Hepatocyte (in vitro differentiated cells): ENCODE data around the gene EPAS1. TPM values are rescaled to one million over a fixed set of nuclear protein-coding genes. Genes with fewer than 3 reads are reported as not detected.

Source experiments
- DNase-seq: peaks from one replicate; pipeline ENCODE4 v3.0.0-alpha.2; 2016; ENCODE audit warnings: low spot score
- H2AFZ ChIP-seq: fragments of 200-600 bp; sonication (generic); 2 replicates; pipeline ENCODE4 v1.6.0; 2016; ENCODE audit warnings: antibody characterized with exemption, mild to moderate bottlenecking
- H3K27ac ChIP-seq: fragments of 200-600 bp; sonication (generic); 2 replicates; pipeline ENCODE4 v1.5.1; 2016; ENCODE audit warnings: mild to moderate bottlenecking
- H3K27me3 ChIP-seq: fragments of 200-600 bp; sonication (generic); 2 replicates; pipeline ENCODE4 v1.6.1; 2016
- H3K36me3 ChIP-seq: fragments of 200-600 bp; sonication (generic); replicated peaks from 2 replicates; pipeline ENCODE4 v1.5.1; 2016; ENCODE audit warnings: low read depth; ENCODE audit not compliant: insufficient read depth
- H3K4me1 ChIP-seq: fragments of 200-600 bp; sonication (generic); 2 replicates; pipeline ENCODE4 v1.5.1; 2016; ENCODE audit warnings: mild to moderate bottlenecking, moderate library complexity; ENCODE audit not compliant: insufficient read depth
- H3K4me2 ChIP-seq: fragments of 200-600 bp; sonication (generic); 2 replicates; pipeline ENCODE4 v1.6.0; 2016
- H3K4me3 ChIP-seq: fragments of 200-600 bp; sonication (generic); 2 replicates; pipeline ENCODE4 v1.5.1; 2016; ENCODE audit warnings: mild to moderate bottlenecking
- H3K79me2 ChIP-seq: fragments of 200-600 bp; sonication (generic); 2 replicates; pipeline ENCODE4 v1.6.0; 2017; ENCODE audit warnings: mild to moderate bottlenecking
- H3K9me2 ChIP-seq: fragments of 200-600 bp; sonication (generic); replicated peaks from 2 replicates; pipeline ENCODE4 v1.6.0; 2017; ENCODE audit warnings: mild to moderate bottlenecking; ENCODE audit not compliant: insufficient read depth
- H3K9me3 ChIP-seq: fragments of 200-600 bp; sonication (generic); 2 replicates; pipeline ENCODE4 v1.5.1; 2016; ENCODE audit warnings: low read depth, mild to moderate bottlenecking
- H4K20me1 ChIP-seq: fragments of 200-600 bp; sonication (generic); 2 replicates; pipeline ENCODE4 v1.6.0; 2016; ENCODE audit warnings: mild to moderate bottlenecking; ENCODE audit not compliant: insufficient read depth, poor library complexity, severe bottlenecking
- EZH2 ChIP-seq: fragments of 200-600 bp; sonication (generic); IDR thresholded peaks from 2 replicates; pipeline ENCODE4 v1.6.1; 2016; ENCODE audit warnings: antibody characterized with exemption, mild to moderate bottlenecking, borderline replicate concordance
- EZH2phosphoT487 ChIP-seq: fragments of 200-600 bp; sonication (generic); IDR thresholded peaks from one replicate; pipeline ENCODE4 v1.6.1; 2018; ENCODE audit warnings: antibody characterized with exemption, mild to moderate bottlenecking, low read depth, moderate library complexity; ENCODE audit not compliant: unreplicated experiment, severe bottlenecking
- WGBS: methylation state at CpG from one replicate; pipeline ENCODE4 v1.1.6; 2016; ENCODE audit warnings: low lambda C conversion rate; ENCODE audit errors: missing lambda C conversion rate; 5-methylcytosine and 5-hydroxymethylcytosine counted together
- polyA plus RNA-seq: library from polyadenylated mRNA; unstranded; fragments of >200 nt; fragmentation: Nextera tagmentation; extraction: Ambion mirVana; gene quantifications from 2 replicates; pipeline ENCODE4 v1.2.1, GENCODE V29; 2016
- total RNA-seq: library from RNA; depleted of rRNA; stranded (reverse); fragments of >200 nt; gene quantifications from 2 replicates; pipeline ENCODE4 v1.2.3, GENCODE V29; 2014
- TF ChIP-seq, protein P1 (sequence below): fragments of 200-600 bp; sonication (generic); IDR thresholded peaks from 2 replicates; pipeline ENCODE4 v1.5.1; 2016; ENCODE audit warnings: antibody characterized with exemption, mild to moderate bottlenecking; ENCODE audit not compliant: poor library complexity

The EPAS1 gene
- total and polyA plus RNA-seq, 2 experiments from 2014 or later, result 112 to 115 TPM

DNA sequence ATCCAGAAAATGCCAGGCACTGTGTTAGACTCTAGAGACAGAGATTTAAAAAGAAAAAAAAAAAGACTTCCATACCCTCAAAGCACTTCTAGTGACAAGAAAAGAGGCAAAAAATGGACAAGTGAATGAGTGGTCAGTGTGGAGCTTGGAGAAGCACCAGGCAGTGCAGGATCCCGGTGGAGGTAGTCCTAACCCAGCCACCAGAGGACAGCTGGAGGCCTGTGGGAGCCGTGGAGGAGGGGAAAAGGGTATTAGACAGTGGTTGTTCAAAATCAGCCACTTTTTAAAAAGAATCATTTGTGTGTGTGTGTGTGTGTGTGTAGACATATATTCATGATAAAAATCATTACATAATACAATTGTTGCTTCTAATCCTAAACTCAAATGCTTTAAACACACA is 32.8 kb upstream of the EPAS1 start:
- Histone ChIP-seq H4K20me1 (no peaks in the 10 kb centered on the region), H3K9me3 (no peaks in the 10 kb centered on the region), H3K27ac (no peak overlapping the region), H3K4me2 (no peak overlapping the region), H3K4me1 (no peaks in the 10 kb centered on the region), H3K4me3 (no peak overlapping the region), H3K36me3 (no peaks in the 10 kb centered on the region), H3K27me3 (no peaks in the 10 kb centered on the region), H3K79me2 (no peaks in the 10 kb centered on the region), H2AFZ (no peak overlapping the region), H3K9me2 (no peaks in the 10 kb centered on the region)
- WGBS, result 72% methylated on average over 2 of the region's 2 CpGs
- DNase-seq, result no peak
- no peak for TF ChIP-seq EZH2phosphoT487
- TF ChIP-seq, protein P1, sequence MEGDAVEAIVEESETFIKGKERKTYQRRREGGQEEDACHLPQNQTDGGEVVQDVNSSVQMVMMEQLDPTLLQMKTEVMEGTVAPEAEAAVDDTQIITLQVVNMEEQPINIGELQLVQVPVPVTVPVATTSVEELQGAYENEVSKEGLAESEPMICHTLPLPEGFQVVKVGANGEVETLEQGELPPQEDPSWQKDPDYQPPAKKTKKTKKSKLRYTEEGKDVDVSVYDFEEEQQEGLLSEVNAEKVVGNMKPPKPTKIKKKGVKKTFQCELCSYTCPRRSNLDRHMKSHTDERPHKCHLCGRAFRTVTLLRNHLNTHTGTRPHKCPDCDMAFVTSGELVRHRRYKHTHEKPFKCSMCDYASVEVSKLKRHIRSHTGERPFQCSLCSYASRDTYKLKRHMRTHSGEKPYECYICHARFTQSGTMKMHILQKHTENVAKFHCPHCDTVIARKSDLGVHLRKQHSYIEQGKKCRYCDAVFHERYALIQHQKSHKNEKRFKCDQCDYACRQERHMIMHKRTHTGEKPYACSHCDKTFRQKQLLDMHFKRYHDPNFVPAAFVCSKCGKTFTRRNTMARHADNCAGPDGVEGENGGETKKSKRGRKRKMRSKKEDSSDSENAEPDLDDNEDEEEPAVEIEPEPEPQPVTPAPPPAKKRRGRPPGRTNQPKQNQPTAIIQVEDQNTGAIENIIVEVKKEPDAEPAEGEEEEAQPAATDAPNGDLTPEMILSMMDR, result no peak
- no peak for TF ChIP-seq EZH2

DNA sequence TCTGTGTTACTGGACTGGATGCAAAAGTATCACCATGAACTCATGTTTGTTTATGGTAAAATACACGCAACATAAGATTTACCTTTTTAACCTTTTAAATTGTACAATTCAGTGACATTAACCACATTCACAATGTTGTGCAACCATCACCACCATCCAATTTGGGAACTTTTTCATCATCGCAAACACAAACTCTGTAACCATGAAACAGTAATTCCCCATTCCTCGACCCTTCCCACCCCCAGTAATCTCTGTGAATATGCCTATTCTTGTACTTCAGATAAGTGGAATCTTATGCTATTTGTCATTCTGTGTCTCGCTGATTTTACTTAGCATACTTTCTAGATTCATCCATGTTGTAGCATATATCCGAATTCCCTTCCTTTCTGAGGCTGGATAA is 31.1 kb upstream of the EPAS1 start:
- WGBS, result 79% methylated on average over 5 of the region's 5 CpGs
- Histone ChIP-seq H3K4me3 (no peak overlapping the region), H3K27me3 (no peaks in the 10 kb centered on the region), H4K20me1 (no peaks in the 10 kb centered on the region), H3K4me1 (no peaks in the 10 kb centered on the region), H3K4me2 (no peak overlapping the region), H3K9me2 (no peaks in the 10 kb centered on the region), H3K36me3 (no peaks in the 10 kb centered on the region), H3K79me2 (no peaks in the 10 kb centered on the region), H2AFZ (no peak overlapping the region), H3K9me3 (no peaks in the 10 kb centered on the region), H3K27ac (no peak overlapping the region)
- DNase-seq, result no peak
- TF ChIP-seq EZH2 (no peak), EZH2phosphoT487 (no peak)
- TF ChIP-seq, protein P1, result no peak

DNA sequence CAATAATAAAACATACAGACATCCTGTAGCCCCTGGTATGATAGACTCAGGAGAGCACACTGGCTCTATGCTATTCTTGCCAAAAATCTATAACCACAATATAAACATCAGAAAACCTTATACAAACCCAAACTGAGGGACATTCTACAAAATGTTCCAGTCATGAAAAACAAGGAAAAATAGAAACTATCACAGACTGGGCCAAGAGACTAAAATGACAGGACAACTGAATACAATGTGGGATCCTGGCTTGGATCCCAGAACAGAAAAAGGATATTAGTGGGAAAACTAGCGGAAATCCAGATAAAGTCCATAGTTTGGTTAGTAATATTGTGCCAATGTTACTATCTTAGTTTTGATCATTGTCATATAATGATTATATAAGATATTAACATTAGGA is 29.6 kb upstream of the EPAS1 start:
- H3K9me3 ChIP-seq, result no peaks in the 10 kb centered on the region
- no peaks in the 10 kb centered on the region for H4K20me1 ChIP-seq
- 86% methylated on average over 1 of the region's 1 CpG for WGBS
- DNase-seq, result no peak
- no peak for TF ChIP-seq EZH2phosphoT487
- no peak for TF ChIP-seq EZH2
- TF ChIP-seq, protein P1, result no peak
- no peaks in the 10 kb centered on the region for H3K79me2 ChIP-seq
- no peaks in the 10 kb centered on the region for H3K27me3 ChIP-seq
- no peaks in the 10 kb centered on the region for H3K9me2 ChIP-seq
- H3K36me3 ChIP-seq, result no peaks in the 10 kb centered on the region
- H2AFZ ChIP-seq, result no peak overlapping the region
- H3K4me2 ChIP-seq, result no peak overlapping the region
- no peak overlapping the region for H3K4me3 ChIP-seq
- no peak overlapping the region for H3K27ac ChIP-seq
- H3K4me1 ChIP-seq, result no peaks in the 10 kb centered on the region

DNA sequence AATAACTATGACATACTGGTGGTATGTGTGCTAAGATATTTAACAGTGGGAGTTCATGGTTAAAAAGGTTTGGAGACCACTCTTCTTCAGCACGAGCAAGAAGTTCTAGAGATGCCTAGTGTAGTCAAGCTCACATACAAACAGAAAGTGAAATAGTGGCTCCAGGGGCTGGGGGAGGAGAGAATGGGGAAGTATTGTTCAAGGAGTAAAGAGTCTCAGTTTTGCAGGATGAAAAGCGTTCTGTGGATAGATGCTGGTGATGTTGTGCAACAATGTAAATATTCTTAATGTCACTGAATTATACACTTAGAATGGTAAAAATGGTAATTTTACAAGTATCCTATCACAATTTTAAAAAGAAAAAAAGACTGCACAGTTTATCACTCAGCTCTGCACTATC is 29.0 kb upstream of the EPAS1 start:
- no peak overlapping the region for H2AFZ ChIP-seq
- WGBS, result 65% methylated on average over 2 of the region's 2 CpGs
- no peaks in the 10 kb centered on the region for H3K9me2 ChIP-seq
- H3K4me2 ChIP-seq, result no peak overlapping the region
- H3K4me3 ChIP-seq, result no peak overlapping the region
- no peak for TF ChIP-seq EZH2phosphoT487
- TF ChIP-seq, protein P1, result no peak
- no peak for TF ChIP-seq EZH2
- H3K79me2 ChIP-seq, result no peaks in the 10 kb centered on the region
- H3K27ac ChIP-seq, result no peak overlapping the region
- no peaks in the 10 kb centered on the region for H3K36me3 ChIP-seq
- H4K20me1 ChIP-seq, result no peaks in the 10 kb centered on the region
- H3K27me3 ChIP-seq, result no peaks in the 10 kb centered on the region
- no peaks in the 10 kb centered on the region for H3K4me1 ChIP-seq
- H3K9me3 ChIP-seq, result no peaks in the 10 kb centered on the region
- DNase-seq, result no peak
